T47D (cell line): Measurements from ENCODE around the gene CENPH.
A peak's percentile ranks its signal among the peaks of the same experiment; 100 is the strongest.
"Not testable (repeated sequence)": the region's sequence is repeated elsewhere in the genome, so short reads cannot be mapped to it uniquely, and the experiment has no call there.

Experiments used
- DNase-seq, 2 experiments: peaks; one replicate each; pipeline versions ENCODE4 v3.0.0 to v3.0.0-alpha.2; 2011 to 2012; ENCODE audit warnings: low read depth in 1 of 2, low spot score in 1 of 2
- JUND ChIP-seq: IDR thresholded peaks from 2 replicates; pipeline ENCODE4 v1.6.1; 2012; ENCODE audit warnings: low read depth
- in situ Hi-C: cut with HindIII; loops from 2 replicates; pipeline ENCODE4 v1.10.0; 2016; ENCODE audit warnings: low sequenced_read_pairs, low pct_unique_long_range_greater_than_20kb

Gene CENPH

GRCh38 chr5:69217548-69218526, 28.5 kb downstream of the CENPH start:
- DNase-seq = peak; percentile 80 to 94
- in situ Hi-C loops = no loop called here
- no peak for TF ChIP-seq JUND

GRCh38 chr5:69219939-69220338, 30.6 kb downstream of the CENPH start:
- no peak for DNase-seq
- in situ Hi-C loops = no loop called here
- TF ChIP-seq JUND = no peak

- in situ Hi-C loops, DNase-seq: not testable (repeated sequence)
Observed at GRCh38 chr5:69220371-69220770, 31.0 kb downstream of the CENPH start.

GRCh38 chr5:69220833-69221232, 31.4 kb downstream of the CENPH start:
- in situ Hi-C loops, DNase-seq: not testable (repeated sequence)

GRCh38 chr5:69224520-69224919, 35.1 kb downstream of the CENPH start:
- in situ Hi-C loops = no loop called here
- no peak for DNase-seq
- TF ChIP-seq JUND = no peak

GRCh38 chr5:69225860-69226259, 36.5 kb downstream of the CENPH start:
- DNase-seq = no peak
- in situ Hi-C loops = no loop called here
- no peak for TF ChIP-seq JUND

GRCh38 chr5:69230181-69230580, 40.8 kb downstream of the CENPH start:
- no peak for TF ChIP-seq JUND
- in situ Hi-C loops = no loop called here
- no peak for DNase-seq

- no peak for DNase-seq
- in situ Hi-C loops = no loop called here
- no peak for TF ChIP-seq JUND
Observed at GRCh38 chr5:69231281-69231680, 41.9 kb downstream of the CENPH start.

- in situ Hi-C loops = no loop called here
- DNase-seq = no peak
Observed at GRCh38 chr5:69231851-69232250, 42.5 kb downstream of the CENPH start.

GRCh38 chr5:69234457-69235268, 45.3 kb downstream of the CENPH start, which contains the start of gene CDK7:
Gene CDK7, plus strand, starts transcription at chr5:69234886. Its CDS starts 90 bp downstream, at chr5:69234976.
- in situ Hi-C loops = no loop called here
- DNase-seq = peak; percentile 84 to 94
- no peak for TF ChIP-seq JUND

More at GRCh38 chr5:69231851-69232250, 42.5 kb downstream of the CENPH start:
- TF ChIP-seq JUND = no peak

GRCh38 chr5:69236733-69237132, 47.4 kb downstream of the CENPH start:
- in situ Hi-C loops, DNase-seq: not testable (repeated sequence)

GRCh38 chr5:69237877-69238276, 48.5 kb downstream of the CENPH start:
- in situ Hi-C loops = no loop called here
- DNase-seq = no peak
- TF ChIP-seq JUND = no peak

GRCh38 chr5:69238760-69239251, 49.4 kb downstream of the CENPH start:
- in situ Hi-C loops = no loop called here
- no peak for TF ChIP-seq JUND
- no peak for DNase-seq
